ENCODE results near the gene ESYT3. TPM values are rescaled to one million over a fixed set of nuclear protein-coding genes. Genes with fewer than 3 reads are reported as not detected.
"Not testable (repeated sequence)": the region's sequence is repeated elsewhere in the genome, so short reads cannot be mapped to it uniquely, and the experiment has no call there.

The ESYT3 gene
- total RNA-seq, 1 experiment from 2014 or later, result 6.3 TPM

GRCh38 chr3:138486580-138486979, 52.2 kb downstream of the ESYT3 start:
- not testable (repeated sequence) for H3K79me1 ChIP-seq (ENCODE audit: insufficient read depth, low read depth, low read length, poor library complexity, severe bottlenecking); H3K27ac ChIP-seq (ENCODE audit: insufficient read length, low read depth, low read length); H2BK5ac ChIP-seq (ENCODE audit: insufficient read length, low read length); H3K4ac ChIP-seq (ENCODE audit: low read depth, low read length); H3K27me3 Mint-ChIP-seq (ENCODE audit: low read depth); H3K4me2 ChIP-seq (ENCODE audit: insufficient read depth, insufficient read length, low read length); H3K9ac ChIP-seq (ENCODE audit: extremely low read depth, insufficient read length, low read length); H3K23me2 ChIP-seq (ENCODE audit: insufficient read length, low read depth, low read length, poor library complexity, severe bottlenecking); H2BK120ac ChIP-seq (ENCODE audit: low read depth, low read length, poor library complexity, severe bottlenecking); H3K27ac Mint-ChIP-seq; H2AK5ac ChIP-seq (ENCODE audit: insufficient read length, low read length); H4K8ac ChIP-seq (replicated peaks; ENCODE audit: insufficient read length, low read depth, low read length); H2BK15ac ChIP-seq (ENCODE audit: low read depth, low read length); H3K14ac ChIP-seq (ENCODE audit: insufficient read depth, low read length); H3T11ph ChIP-seq (ENCODE audit: low read length); H4K91ac ChIP-seq (ENCODE audit: insufficient read length, low read depth, low read length); H3K27me3 ChIP-seq (ENCODE audit: insufficient read depth, low read length); H3K4me1 Mint-ChIP-seq; H3K9me3 ChIP-seq (ENCODE audit: control insufficient read depth, low read depth, low read length); H2BK12ac ChIP-seq (ENCODE audit: insufficient read length, low read depth, low read length); H4K20me1 ChIP-seq (ENCODE audit: control insufficient read depth, insufficient read depth, insufficient read length); H3K56ac ChIP-seq (ENCODE audit: insufficient read length, low read depth, low read length); H2AFZ ChIP-seq (ENCODE audit: low read length); H3K23ac ChIP-seq (ENCODE audit: insufficient read length, low read depth, low read length); H3K79me2 ChIP-seq (ENCODE audit: insufficient read depth, low read length); DNase-seq; H3K4me1 ChIP-seq (ENCODE audit: insufficient read depth, low read length); H2BK20ac ChIP-seq (ENCODE audit: low read depth, low read length, poor library complexity, severe bottlenecking); H3K18ac ChIP-seq (ENCODE audit: insufficient read length, low read depth, low read length); H4K5ac ChIP-seq (ENCODE audit: insufficient read length, low read depth, low read length); H3K4me3 Mint-ChIP-seq
- no CpG with 5 or more reads among the region's 6 CpGs for WGBS (ENCODE audit: extremely low coverage, insufficient read length, low lambda C conversion rate)
- H3K9me3 Mint-ChIP-seq, result peaks cover 51 to 59% of the 10 kb centered on the region in 2 experiments
- H3K36me3 Mint-ChIP-seq (ENCODE audit: insufficient read depth in 1 of 3, low read depth in 3 of 3), result peaks cover 27 to 59% (median 45%) of the 10 kb centered on the region in 3 experiments
